Erythroblast (primary cell): ENCODE results near the gene ADAMTS2.

Experiments
- GATA1 ChIP-seq: IDR thresholded peaks from 2 replicates; pipeline ENCODE4 v1.6.1; 2011; ENCODE audit warnings: low read depth, mild to moderate bottlenecking, control low read depth, low read length, moderate library complexity
- POLR2A ChIP-seq: IDR thresholded peaks from 2 replicates; pipeline ENCODE4 v1.6.1; 2011; ENCODE audit warnings: mild to moderate bottlenecking, low read length

- no peak for TF ChIP-seq POLR2A
- TF ChIP-seq GATA1, result no peak
These were observed 178.9 kb downstream of the ADAMTS2 start for GRCh38 chr5:179166171-179166885.
